Lung (tissue), 13 donors: ENCODE measurements around the gene TDRD9. TPM values are rescaled to one million over a fixed set of nuclear protein-coding genes. Genes with fewer than 3 reads are reported as not detected.

ENCODE experiments used
- ATAC-seq: fragments of 200-7000 bp; cut with Tn5 transposase; one replicate; pipeline ENCODE4 v1.9.1; 2020; ENCODE audit warnings: moderate number of reproducible peaks; ENCODE audit not compliant: insufficient read depth, low FRiP score
- DNase-seq, 3 donors: peaks; one replicate each; pipeline ENCODE4 v3.0.0-alpha.2; 2013 to 2017
- H3K27ac ChIP-seq, 2 donors: one replicate each; pipeline ENCODE4 v1.5.1; 2013; ENCODE audit warnings: mild to moderate bottlenecking in 2 of 2, moderate library complexity in 2 of 2, control low read depth in 1 of 2, inconsistent platforms in 1 of 2, low read depth in 1 of 2, low read length in 1 of 2
- H3K27me3 ChIP-seq, 3 donors: one replicate each; pipeline ENCODE4 v1.5.1; 2013; ENCODE audit warnings: low read length in 2 of 3; ENCODE audit not compliant: control insufficient read depth in 3 of 3, insufficient read depth in 3 of 3
- H3K36me3 ChIP-seq, 4 donors: one replicate each; pipeline ENCODE4 v1.5.1; 2013; ENCODE audit warnings: low read length in 4 of 4, mild to moderate bottlenecking in 1 of 4, moderate library complexity in 1 of 4; ENCODE audit not compliant: control insufficient read depth in 4 of 4, insufficient read depth in 4 of 4
- H3K4me1 ChIP-seq, 5 donors: one replicate each; pipeline ENCODE4 v1.5.1; 2013; ENCODE audit warnings: low read length in 5 of 5, mild to moderate bottlenecking in 2 of 5, moderate library complexity in 1 of 5; ENCODE audit not compliant: control insufficient read depth in 5 of 5, insufficient read depth in 5 of 5
- H3K4me3 ChIP-seq: one replicate; pipeline ENCODE4 v1.5.1; 2013; ENCODE audit warnings: mild to moderate bottlenecking, control low read depth, moderate library complexity
- H3K9ac ChIP-seq, 2 donors: one replicate each; pipeline ENCODE4 v1.5.1; 2013; ENCODE audit warnings: low read length in 2 of 2, control low read depth in 1 of 2; ENCODE audit not compliant: insufficient read depth in 1 of 2
- H3K9me3 ChIP-seq, 4 donors: one replicate each; pipeline ENCODE4 v1.5.1; 2013; ENCODE audit warnings: low read length in 3 of 4, mild to moderate bottlenecking in 1 of 4, moderate library complexity in 1 of 4; ENCODE audit not compliant: control insufficient read depth in 4 of 4, insufficient read depth in 3 of 4
- WGBS, 2 donors: extraction: QIAGEN DNeasy Blood & Tissue Kit; methylation state at CpG; one replicate each; pipeline ENCODE4 v1.1.7; 2013; 5-methylcytosine and 5-hydroxymethylcytosine counted together
- polyA plus RNA-seq, 2 donors: library from polyadenylated mRNA; stranded (reverse); fragments of 200-250 nt; gene quantifications; one replicate each; pipeline ENCODE4 v1.2.1, GENCODE V29; 2013
- small RNA-seq: library from RNA; depleted of rRNA; stranded (forward); fragments of <200 nt; gene quantifications from one replicate; pipeline ENCODE3, GENCODE V24; 2014; ENCODE audit warnings: low replicate concordance
- total RNA-seq, 2 donors: library from RNA; depleted of rRNA in 1 of 2; stranded (reverse); fragments of >200 nt in 1 of 2; gene quantifications; one replicate each; pipeline ENCODE4 v1.2.1, GENCODE V29; 2014 to 2021
- TF ChIP-seq, protein P1 (sequence below): IDR thresholded peaks from 2 replicates; pipeline ENCODE4 v1.5.1; 2012; ENCODE audit warnings: mild to moderate bottlenecking; ENCODE audit errors: control extremely low read depth, extremely low read depth
- donor health status: control.
- donor health status: control.
- donor health status: Bipolar disorder and iron deficiency.
- donor health status: healthy.
- donor health status: DM: yes; HTN: yes; CAD: no.

Gene TDRD9
- total and polyA plus RNA-seq, 4 donors: 2.3 to 8.6 (median 5.3) TPM

DNA sequence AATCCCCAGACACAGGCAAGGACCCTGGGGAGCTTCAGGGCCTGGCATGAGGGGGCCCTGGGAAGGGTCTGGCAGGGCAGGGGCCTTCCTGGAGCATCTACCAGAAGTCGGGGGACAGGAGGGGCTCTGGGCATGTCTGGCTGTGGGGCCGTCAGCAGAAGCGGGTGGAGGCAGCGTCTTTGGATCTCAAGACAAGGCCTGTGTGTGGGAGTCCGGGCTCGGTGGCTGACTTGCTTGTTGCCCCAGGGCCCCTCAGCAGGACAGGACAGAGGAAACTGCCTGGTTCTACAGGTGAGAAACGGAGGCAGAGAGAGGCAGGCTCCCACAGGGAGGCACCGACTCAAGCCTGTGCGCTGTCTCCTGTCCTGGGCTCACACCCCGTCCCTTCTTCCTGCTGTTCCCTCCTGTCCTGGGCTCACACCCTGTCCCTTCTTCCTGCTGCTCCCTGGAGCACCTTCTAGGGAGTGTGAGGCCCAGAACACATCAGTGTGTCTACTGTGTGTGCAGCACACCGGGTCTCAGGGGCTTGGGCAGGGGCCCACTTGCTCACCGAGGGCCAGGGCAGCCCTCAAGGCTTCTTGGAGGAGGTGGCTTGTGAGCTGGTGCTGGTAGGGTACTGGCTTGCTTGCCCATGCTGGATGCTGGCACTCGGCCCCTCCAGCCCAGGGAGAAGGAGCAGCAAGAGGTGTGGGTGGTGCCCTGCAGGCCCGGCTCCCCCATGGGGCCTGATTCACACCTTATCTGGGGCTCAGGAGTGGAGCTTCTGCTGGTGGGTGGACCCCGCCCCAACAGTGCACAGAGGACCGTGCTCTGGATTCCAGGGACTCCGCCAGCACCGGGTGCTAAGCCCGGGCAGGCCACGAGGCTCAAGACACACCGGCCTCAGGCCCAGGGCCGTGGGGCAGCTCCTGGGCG, 172.2 kb downstream of the TDRD9 start:
- TF ChIP-seq, protein P1, sequence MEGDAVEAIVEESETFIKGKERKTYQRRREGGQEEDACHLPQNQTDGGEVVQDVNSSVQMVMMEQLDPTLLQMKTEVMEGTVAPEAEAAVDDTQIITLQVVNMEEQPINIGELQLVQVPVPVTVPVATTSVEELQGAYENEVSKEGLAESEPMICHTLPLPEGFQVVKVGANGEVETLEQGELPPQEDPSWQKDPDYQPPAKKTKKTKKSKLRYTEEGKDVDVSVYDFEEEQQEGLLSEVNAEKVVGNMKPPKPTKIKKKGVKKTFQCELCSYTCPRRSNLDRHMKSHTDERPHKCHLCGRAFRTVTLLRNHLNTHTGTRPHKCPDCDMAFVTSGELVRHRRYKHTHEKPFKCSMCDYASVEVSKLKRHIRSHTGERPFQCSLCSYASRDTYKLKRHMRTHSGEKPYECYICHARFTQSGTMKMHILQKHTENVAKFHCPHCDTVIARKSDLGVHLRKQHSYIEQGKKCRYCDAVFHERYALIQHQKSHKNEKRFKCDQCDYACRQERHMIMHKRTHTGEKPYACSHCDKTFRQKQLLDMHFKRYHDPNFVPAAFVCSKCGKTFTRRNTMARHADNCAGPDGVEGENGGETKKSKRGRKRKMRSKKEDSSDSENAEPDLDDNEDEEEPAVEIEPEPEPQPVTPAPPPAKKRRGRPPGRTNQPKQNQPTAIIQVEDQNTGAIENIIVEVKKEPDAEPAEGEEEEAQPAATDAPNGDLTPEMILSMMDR: no peak
- Histone ChIP-seq H3K27me3 (no peaks in the 10 kb centered on the region), H3K36me3 (no peaks in the 10 kb centered on the region), H3K27ac (no peak overlapping the region), H3K4me3 (no peak overlapping the region), H3K9me3 (peaks cover 0 to 2% (median 0%) of the 10 kb centered on the region in 4 donors), H3K4me1 (peaks cover 0 to 13% (median 6%) of the 10 kb centered on the region in 5 donors), H3K9ac (no peak overlapping the region)
- ATAC-seq (no peak), DNase-seq (peak in 1 of 3 donors; percentile 10)
- WGBS, 2 donors: 79 to 88% methylated on average over 23 of the region's 23 CpGs

DNA sequence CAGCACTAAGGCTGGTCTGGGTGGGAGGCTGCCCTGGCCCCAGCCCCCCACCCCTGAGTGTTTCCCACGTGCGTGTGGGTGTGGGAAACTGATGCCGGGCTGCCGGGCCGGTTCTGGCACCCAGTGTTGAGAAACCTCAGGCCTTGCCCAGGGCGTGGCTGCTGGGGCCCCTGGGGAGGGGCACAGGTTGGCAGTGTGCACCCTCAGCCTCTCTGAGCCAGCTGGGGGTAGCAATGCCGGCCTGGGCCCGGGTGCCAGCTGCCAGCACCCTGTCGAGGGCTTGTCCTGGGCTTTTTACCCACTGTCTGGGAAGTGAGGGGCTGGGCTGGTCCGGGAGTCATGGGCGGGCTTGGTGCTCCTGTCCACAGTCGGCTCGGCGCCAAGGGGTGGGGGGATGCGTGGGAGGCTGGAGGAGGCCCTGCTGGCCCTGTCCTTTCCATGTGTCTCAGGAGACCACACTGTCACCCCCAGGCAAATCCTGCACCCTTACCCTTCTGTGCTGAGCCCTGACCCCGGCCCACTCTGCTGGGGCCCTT, 172.9 kb downstream of the TDRD9 start:
- Histone ChIP-seq H3K27ac (no peak overlapping the region), H3K4me3 (no peak overlapping the region), H3K9ac (no peak overlapping the region), H3K27me3 (no peaks in the 10 kb centered on the region), H3K4me1 (peaks cover 0 to 18% (median 6%) of the 10 kb centered on the region in 5 donors), H3K36me3 (no peaks in the 10 kb centered on the region), H3K9me3 (peaks cover 0 to 2% (median 0%) of the 10 kb centered on the region in 4 donors)
- TF ChIP-seq, protein P1: no peak
- ATAC-seq (no peak), DNase-seq (peak in 1 of 3 donors; percentile 12)
- 60 to 66% methylated on average over 14 to 16 of the region's 16 CpGs for WGBS, 2 donors

DNA sequence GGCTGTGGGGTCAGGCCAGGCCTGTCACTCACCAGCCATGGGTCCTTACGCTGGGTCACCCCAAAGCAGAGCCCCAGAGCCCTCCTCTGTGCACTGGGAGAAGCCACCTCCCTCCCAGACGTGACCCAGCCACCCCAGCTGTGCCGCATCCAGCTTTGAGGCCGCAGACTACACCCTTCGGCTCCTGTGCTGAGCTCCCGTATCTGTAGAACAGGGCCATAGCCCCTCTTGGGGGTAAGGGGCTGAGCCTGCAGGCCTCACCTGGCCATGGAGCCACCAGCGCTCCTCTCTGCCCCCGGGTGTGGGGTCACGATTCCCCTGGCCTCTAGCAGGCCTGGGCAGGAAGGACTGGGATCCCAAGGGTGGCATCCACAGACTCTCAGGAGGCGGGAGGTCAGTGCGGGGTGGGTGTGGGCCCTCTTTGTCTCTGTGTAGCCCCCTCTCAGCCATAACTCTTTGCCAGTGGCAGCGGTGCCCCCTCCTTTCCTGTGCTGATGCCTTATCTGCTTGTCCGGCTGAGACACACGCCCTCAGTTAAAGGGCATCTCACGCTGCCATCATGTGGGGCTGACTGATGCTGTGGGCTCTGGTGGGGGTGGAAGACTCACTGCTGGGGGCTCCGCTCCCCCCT, 173.5 kb downstream of the TDRD9 start:
- Histone ChIP-seq H3K36me3 (no peaks in the 10 kb centered on the region), H3K9me3 (peaks cover 0 to 2% (median 0%) of the 10 kb centered on the region in 4 donors), H3K27me3 (no peaks in the 10 kb centered on the region), H3K27ac (no peak overlapping the region), H3K4me3 (no peak overlapping the region), H3K4me1 (peaks cover 0 to 18% (median 6%) of the 10 kb centered on the region in 5 donors), H3K9ac (no peak overlapping the region)
- DNase-seq (peak in 1 of 3 donors; percentile 9), ATAC-seq (no peak)
- 86 to 90% methylated on average over 16 of the region's 16 CpGs for WGBS, 2 donors
- TF ChIP-seq, protein P1: no peak

Small RNAs within 50 kb of the gene (small RNA-seq; reads per million reads assigned to genes)
- not detected for gene RN7SL634P

Other genes starting within 250 kb of the TDRD9 start
- 10 to 100 TPM in 1 of 2 donors, 1 to 10 TPM in 1; 6.5 to 10.4 TPM for gene XRCC3, start 213.0 kb upstream of the TDRD9 start, total RNA-seq
- 1 to 10 TPM; 4.4 to 5.4 TPM for gene XRCC3, start 213.0 kb upstream of the TDRD9 start, polyA plus RNA-seq
- gene ZFYVE21, start 212.6 kb upstream of the TDRD9 start, total RNA-seq: 10 to 100 TPM; 52.7 to 68.3 TPM
- 10 to 100 TPM; 39.4 to 42.3 TPM for gene ZFYVE21, start 212.6 kb upstream of the TDRD9 start, polyA plus RNA-seq
- 10 to 100 TPM; 47.5 to 66.6 TPM for gene PPP1R13B, start 80.9 kb upstream of the TDRD9 start, total RNA-seq
- 10 to 100 TPM; 12.0 to 29.2 TPM for gene PPP1R13B, start 80.9 kb upstream of the TDRD9 start, polyA plus RNA-seq
- gene RD3L, start 14.1 kb downstream of the TDRD9 start, total RNA-seq: not detected
- gene RD3L, start 14.1 kb downstream of the TDRD9 start, polyA plus RNA-seq: under 1 TPM in 1 of 2 donors, not detected in 1; 0.08 TPM
- gene ASPG, start 157.2 kb downstream of the TDRD9 start, total RNA-seq: 1 to 10 TPM; 4.3 to 4.7 TPM
- 1 to 10 TPM in 1 of 2 donors, under 1 TPM in 1; 0.73 to 1.8 TPM for gene ASPG, start 157.2 kb downstream of the TDRD9 start, polyA plus RNA-seq
- gene KIF26A, start 210.1 kb downstream of the TDRD9 start, total RNA-seq: 10 to 100 TPM in 1 of 2 donors, 1 to 10 TPM in 1; 6.5 to 11.4 TPM
- gene KIF26A, start 210.1 kb downstream of the TDRD9 start, polyA plus RNA-seq: 1 to 10 TPM; 2.4 to 2.5 TPM